ENCODE results near the gene RAB17. TPM values are rescaled to one million over a fixed set of nuclear protein-coding genes. Genes with fewer than 3 reads are reported as not detected.

RAB17 gene
- total RNA-seq, 6 experiments from 2014 or later, result 57.5 to 129 (median 77.9) TPM

DNA sequence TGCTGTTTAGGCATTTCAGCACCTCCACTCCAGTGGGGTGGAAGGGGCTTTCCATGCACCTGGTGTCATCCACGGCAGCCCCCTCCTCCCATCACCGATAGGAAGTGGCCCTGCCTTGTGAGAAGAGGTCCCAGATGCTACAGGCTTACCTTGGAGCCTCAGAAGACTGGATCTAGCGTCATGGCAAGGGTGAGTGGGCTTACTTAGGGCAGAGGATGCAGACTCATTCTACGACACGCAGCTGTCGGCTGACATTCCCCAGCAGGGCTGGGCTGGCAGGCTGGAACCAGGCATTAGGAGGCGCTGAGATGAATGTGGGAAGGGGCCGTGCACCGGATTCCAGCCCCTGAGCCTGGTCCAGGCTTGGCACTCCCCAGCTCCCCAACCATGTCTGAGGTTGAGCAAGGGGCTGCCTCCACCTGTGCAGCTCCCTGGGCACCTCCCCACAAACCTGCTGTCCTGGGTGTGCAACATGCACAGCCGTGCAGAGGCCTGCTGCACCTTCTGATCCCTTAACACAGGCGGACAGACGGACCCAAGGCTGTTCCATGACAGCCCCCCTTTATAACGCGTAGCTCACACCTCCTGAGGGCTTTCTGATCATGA lies 25.9 kb downstream of the RAB17 start:
- no peak overlapping the region for H3K4me3 ChIP-seq
- no CpG with 5 or more reads among the region's 14 CpGs for WGBS (ENCODE audit: insufficient coverage, low coverage, low lambda C conversion rate, missing lambda C conversion rate)
- TF ChIP-seq POLR2A (IDR thresholded peaks at IDR 0.05) (no peak), CTCF (IDR thresholded peaks at IDR 0.05) (no peak)
- no peaks in the 10 kb centered on the region for H3K9me3 ChIP-seq
- H3K36me3 ChIP-seq, result no peaks in the 10 kb centered on the region
- DNase-seq (peak in 2 of 3 donors; percentile 3 to 25), ATAC-seq (no peak)
- H3K27ac ChIP-seq, result no peak overlapping the region
- no peaks in the 10 kb centered on the region for H3K27me3 ChIP-seq
- intact Hi-C loops (cut with DNase I), result loop anchor here in 1 of 2 donors (5.0 kb wide), 1 partner anchor 47 kb away; no protein-coding TSS in a partner anchor
- no peaks in the 10 kb centered on the region for H3K4me1 ChIP-seq

DNA sequence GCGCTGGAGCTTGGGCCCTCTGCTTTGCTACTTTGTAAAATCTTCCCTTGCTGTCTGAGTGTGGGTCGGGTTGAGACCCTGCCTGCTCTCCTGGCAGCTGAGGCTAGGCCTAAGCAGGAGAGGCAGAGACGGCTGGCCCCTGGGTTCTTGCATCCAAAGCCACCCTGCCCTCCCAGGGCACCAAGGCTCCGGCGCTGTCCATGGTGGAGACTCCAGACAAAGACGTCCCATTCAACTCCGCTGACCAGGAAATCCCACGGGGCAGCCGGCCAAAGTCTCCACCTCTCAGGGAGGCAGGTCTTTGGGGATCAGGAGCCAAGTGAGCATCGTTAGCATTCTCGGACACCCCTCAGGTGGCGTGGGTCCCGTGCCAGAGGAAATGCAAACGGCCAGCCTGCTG lies 26.7 kb downstream of the RAB17 start:
- Histone ChIP-seq H3K36me3 (no peaks in the 10 kb centered on the region), H3K4me1 (no peaks in the 10 kb centered on the region), H3K27me3 (no peaks in the 10 kb centered on the region), H3K27ac (no peak overlapping the region), H3K4me3 (no peak overlapping the region), H3K9me3 (no peaks in the 10 kb centered on the region)
- intact Hi-C loops (cut with DNase I), result no loop called here
- no peak for ATAC-seq
- TF ChIP-seq CTCF (IDR thresholded peaks at IDR 0.05) (no peak), POLR2A (IDR thresholded peaks at IDR 0.05) (no peak)
- WGBS (ENCODE audit: insufficient coverage, low coverage, low lambda C conversion rate, missing lambda C conversion rate), result 44% methylated on average over 5 of the region's 14 CpGs
- DNase-seq, result peak in 1 of 3 donors; percentile 36

DNA sequence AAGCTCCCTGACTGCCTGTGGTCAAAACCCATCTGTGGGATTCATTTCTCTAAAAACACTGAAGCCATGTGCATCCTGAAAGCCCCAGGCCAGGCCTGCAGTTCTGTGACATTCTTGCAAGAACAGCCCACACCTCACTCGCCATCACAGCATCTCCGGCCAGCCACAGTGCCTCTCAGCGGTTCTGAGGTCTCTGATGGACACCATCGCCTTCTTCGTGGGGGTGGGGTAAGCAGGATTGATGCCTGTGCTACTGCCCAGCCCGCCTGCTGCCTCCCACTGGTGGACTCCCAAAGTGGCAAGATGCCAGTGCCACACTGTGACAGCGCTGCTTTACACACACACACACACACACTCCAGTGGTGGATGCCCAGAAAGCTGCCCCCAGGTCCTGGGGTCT lies 29.3 kb downstream of the RAB17 start:
- Histone ChIP-seq H3K9me3 (no peaks in the 10 kb centered on the region), H3K27me3 (no peaks in the 10 kb centered on the region), H3K4me1 (no peaks in the 10 kb centered on the region), H3K27ac (no peak overlapping the region), H3K4me3 (no peak overlapping the region), H3K36me3 (no peaks in the 10 kb centered on the region)
- ATAC-seq (no peak), DNase-seq (peak in 1 of 3 donors; percentile 18)
- 0% methylated on average over 1 of the region's 7 CpGs for WGBS (ENCODE audit: insufficient coverage, low coverage, low lambda C conversion rate, missing lambda C conversion rate)
- TF ChIP-seq CTCF (IDR thresholded peaks at IDR 0.05) (no peak), POLR2A (IDR thresholded peaks at IDR 0.05) (no peak)
- intact Hi-C loops (cut with DNase I), result no loop called here

DNA sequence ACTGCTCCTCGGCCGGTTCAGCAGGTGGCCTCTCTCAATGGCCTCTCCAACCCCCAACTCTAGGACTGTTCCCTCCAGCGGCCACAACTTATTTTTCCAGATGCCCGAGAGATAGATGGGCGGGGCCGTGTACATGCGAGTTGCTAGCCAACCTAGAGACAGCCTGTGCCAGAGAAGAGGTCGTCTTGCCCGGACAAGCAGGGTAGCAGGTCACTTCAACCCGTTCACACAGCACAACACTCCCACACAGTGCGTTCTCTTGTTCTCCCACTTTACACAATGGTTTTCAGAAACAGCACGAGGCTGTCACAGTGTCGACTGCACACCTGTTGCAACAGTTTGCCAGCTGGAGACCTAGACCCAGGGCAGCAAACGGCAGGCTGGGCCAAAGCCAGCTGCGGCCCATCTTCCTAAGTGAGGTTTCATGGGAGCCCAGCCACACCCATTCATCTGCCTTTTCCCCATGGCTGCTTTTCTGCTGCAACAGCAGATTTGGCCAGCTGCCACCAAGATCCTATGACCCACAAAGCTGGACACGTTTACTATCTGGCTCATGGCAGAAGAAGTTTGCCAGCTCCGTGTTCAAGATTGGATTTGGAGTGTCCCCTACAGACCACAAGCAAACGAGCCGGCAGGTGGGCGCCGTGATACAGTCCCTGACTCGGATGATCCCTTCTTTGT lies 31.4 kb downstream of the RAB17 start:
- intact Hi-C loops (cut with DNase I), result no loop called here

More for the DNA sequence above, 31.4 kb downstream of the RAB17 start:
- Histone ChIP-seq H3K4me3 (no peak overlapping the region), H3K4me1 (no peaks in the 10 kb centered on the region), H3K9me3 (peaks cover 0 to 10% (median 0%) of the 10 kb centered on the region in 4 donors), H3K27ac (no peak overlapping the region), H3K36me3 (peaks cover 0 to 4% (median 0%) of the 10 kb centered on the region in 4 donors), H3K27me3 (no peaks in the 10 kb centered on the region)
- DNase-seq, result peak in 1 of 3 donors; percentile 48
- WGBS (ENCODE audit: insufficient coverage, low coverage, low lambda C conversion rate, missing lambda C conversion rate), result 36% methylated on average over 8 of the region's 22 CpGs
- TF ChIP-seq CTCF (IDR thresholded peaks at IDR 0.05), result no peak
- no peak for TF ChIP-seq POLR2A (IDR thresholded peaks at IDR 0.05)
- ATAC-seq, result peak; percentile 13 to 82 (median 50)

All from right lobe of liver (tissue), 6 donors.